Neural cell (in vitro differentiated cells): ENCODE data around the gene LSM4. TPM values are rescaled to one million over a fixed set of nuclear protein-coding genes. Genes with fewer than 3 reads are reported as not detected.

ENCODE experiments used
- H2AFZ ChIP-seq: fragments of 200-600, 300-800 bp; sonication (generic), shearing (Covaris generic); 2 replicates; pipeline ENCODE4 v1.6.0; 2014; ENCODE audit warnings: low read depth, mild to moderate bottlenecking, antibody characterized with exemption, low read length, moderate library complexity
- H3F3A ChIP-seq: fragments of 200-600 bp; shearing (Covaris generic); 2 replicates; pipeline ENCODE4 v1.6.1; 2016; ENCODE audit warnings: mild to moderate bottlenecking, moderate library complexity, mixed read lengths, antibody characterized with exemption, low read length; ENCODE audit not compliant: insufficient read depth, poor library complexity, severe bottlenecking
- H3K27ac ChIP-seq: fragments of 200-600, 300-800 bp; sonication (generic), shearing (Covaris generic); 2 replicates; pipeline ENCODE4 v1.5.1; 2014; ENCODE audit warnings: mild to moderate bottlenecking, low read length, moderate library complexity
- H3K27me3 ChIP-seq: fragments of 300-800, 200-600 bp; sonication (generic), shearing (Covaris generic); 2 replicates; pipeline ENCODE4 v1.6.0; 2014; ENCODE audit warnings: mild to moderate bottlenecking, low read depth, low read length, moderate library complexity; ENCODE audit not compliant: insufficient read depth
- H3K36me3 ChIP-seq: fragments of 300-800, 200-600 bp; sonication (generic), shearing (Covaris generic); 2 replicates; pipeline ENCODE4 v1.5.1; 2014; ENCODE audit warnings: mild to moderate bottlenecking, antibody characterized with exemption, low read length, moderate library complexity; ENCODE audit not compliant: insufficient read depth
- H3K4me2 ChIP-seq: fragments of 300-800, 200-600 bp; sonication (generic), shearing (Covaris generic); 2 replicates; pipeline ENCODE4 v1.6.0; 2014; ENCODE audit warnings: mild to moderate bottlenecking, low read length
- H3K4me3 ChIP-seq: fragments of 300-800, 200-600 bp; sonication (generic), shearing (Covaris generic); 2 replicates; pipeline ENCODE4 v1.5.1; 2014; ENCODE audit warnings: mild to moderate bottlenecking, low read length, moderate library complexity
- H3K79me2 ChIP-seq: fragments of 200-600 bp; shearing (Covaris generic); replicated peaks from 2 replicates; pipeline ENCODE4 v1.6.0; 2014; ENCODE audit warnings: mild to moderate bottlenecking, low read length, moderate library complexity; ENCODE audit not compliant: insufficient read depth
- H3K9ac ChIP-seq: fragments of 300-800, 200-600 bp; sonication (generic), shearing (Covaris generic); 2 replicates; pipeline ENCODE4 v1.6.1; 2016; ENCODE audit warnings: mild to moderate bottlenecking, low read length, mixed read lengths
- H3K9me2 ChIP-seq: fragments of 200-600 bp; shearing (Covaris generic); 2 replicates; pipeline ENCODE4 v1.6.1; 2016; ENCODE audit warnings: mild to moderate bottlenecking, low read length, mixed read lengths; ENCODE audit not compliant: insufficient read depth
- H3K9me3 ChIP-seq: fragments of 200-600, 300-800 bp; sonication (generic), shearing (Covaris generic); 2 replicates; pipeline ENCODE4 v1.6.1; 2016; ENCODE audit warnings: mild to moderate bottlenecking, mixed run types, low read length, moderate library complexity, mixed read lengths
- H4K20me1 ChIP-seq: fragments of 200-600 bp; shearing (Covaris generic); 2 replicates; pipeline ENCODE4 v1.6.1; 2016; ENCODE audit warnings: mild to moderate bottlenecking, mixed run types; ENCODE audit not compliant: insufficient read depth
- EP300 ChIP-seq: fragments of 450-650 bp; conservative IDR thresholded peaks from 2 replicates; pipeline ENCODE4 v1.6.1; 2014; ENCODE audit warnings: antibody characterized with exemption, mild to moderate bottlenecking, moderate library complexity; ENCODE audit not compliant: poor library complexity, severe bottlenecking
- EZH2 ChIP-seq: fragments of 200-600, 300-800 bp; shearing (Covaris generic), sonication (generic); IDR thresholded peaks from 2 replicates; pipeline ENCODE4 v1.6.1; 2014; ENCODE audit warnings: antibody characterized with exemption, low read length, borderline replicate concordance, mild to moderate bottlenecking; ENCODE audit not compliant: insufficient read depth, poor library complexity, severe bottlenecking
- MXI1 ChIP-seq: fragments of 450-650 bp; conservative IDR thresholded peaks from 2 replicates; pipeline ENCODE4 v1.6.1; 2014; ENCODE audit warnings: antibody characterized with exemption, mild to moderate bottlenecking; ENCODE audit not compliant: poor library complexity, severe bottlenecking
- POLR2AphosphoS5 ChIP-seq: IDR thresholded peaks from 2 replicates; pipeline ENCODE4 v1.6.1; 2012
- RAD21 ChIP-seq: fragments of 450-650 bp; conservative IDR thresholded peaks from 2 replicates; pipeline ENCODE4 v1.6.1; 2014; ENCODE audit warnings: antibody characterized with exemption, mild to moderate bottlenecking, moderate library complexity
- SMC3 ChIP-seq: fragments of 450-650 bp; conservative IDR thresholded peaks from 2 replicates; pipeline ENCODE4 v1.6.1; 2014; ENCODE audit warnings: antibody characterized with exemption, mild to moderate bottlenecking, moderate library complexity; ENCODE audit not compliant: poor library complexity
- TAF1 ChIP-seq: IDR thresholded peaks from 2 replicates; pipeline ENCODE4 v1.6.1; 2012; ENCODE audit warnings: low read depth
- polyA plus RNA-seq: library from polyadenylated mRNA; depleted of rRNA; stranded (reverse); fragments of >200 nt; gene quantifications from 2 replicates; pipeline ENCODE4 v1.2.3, GENCODE V29; 2014
- TF ChIP-seq, protein P1 (sequence below): fragments of 450-650 bp; IDR thresholded peaks from 2 replicates; pipeline ENCODE4 v1.5.1; 2014; ENCODE audit warnings: antibody characterized with exemption, mild to moderate bottlenecking, moderate library complexity; ENCODE audit not compliant: poor library complexity, severe bottlenecking
- TF ChIP-seq, protein P2 (sequence below): IDR thresholded peaks from 2 replicates; pipeline ENCODE4 v1.6.1; 2012; ENCODE audit warnings: borderline replicate concordance

Gene LSM4
- polyA plus RNA-seq, 1 donor from 2014 or later, result 382 TPM

DNA sequence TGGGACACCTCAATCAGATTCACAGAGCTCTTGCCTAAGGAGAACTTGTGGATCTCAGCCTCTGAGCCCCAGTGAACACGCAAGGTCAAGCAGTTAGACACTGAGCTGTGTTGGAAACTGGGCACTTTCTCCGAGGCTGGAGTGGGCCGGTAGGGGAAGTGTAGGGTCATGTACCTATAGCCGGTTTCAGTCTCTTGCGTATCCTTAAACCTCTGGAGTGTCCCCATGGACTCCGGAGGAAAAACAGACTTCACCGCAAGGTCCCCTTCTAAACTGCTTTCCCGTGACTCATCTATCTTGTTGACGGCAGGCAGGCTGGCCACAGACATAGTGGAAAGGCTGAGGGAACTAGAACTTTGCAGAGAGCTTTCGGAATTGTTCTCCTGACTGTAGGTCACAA is 60.0 kb downstream of the LSM4 start:
- Histone ChIP-seq H3K9ac (no peak overlapping the region), H2AFZ (no peak overlapping the region), H3K79me2 (no peaks in the 10 kb centered on the region), H3K4me3 (no peak overlapping the region), H3K9me3 (no peaks in the 10 kb centered on the region), H3K9me2 (no peaks in the 10 kb centered on the region), H3F3A (no peaks in the 10 kb centered on the region), H3K27ac (no peak overlapping the region), H3K36me3 (no peaks in the 10 kb centered on the region), H4K20me1 (no peaks in the 10 kb centered on the region), H3K27me3 (no peaks in the 10 kb centered on the region), H3K4me2 (no peak overlapping the region)
- no peak for TF ChIP-seq RAD21
- no peak for TF ChIP-seq EZH2
- TF ChIP-seq, protein P1, sequence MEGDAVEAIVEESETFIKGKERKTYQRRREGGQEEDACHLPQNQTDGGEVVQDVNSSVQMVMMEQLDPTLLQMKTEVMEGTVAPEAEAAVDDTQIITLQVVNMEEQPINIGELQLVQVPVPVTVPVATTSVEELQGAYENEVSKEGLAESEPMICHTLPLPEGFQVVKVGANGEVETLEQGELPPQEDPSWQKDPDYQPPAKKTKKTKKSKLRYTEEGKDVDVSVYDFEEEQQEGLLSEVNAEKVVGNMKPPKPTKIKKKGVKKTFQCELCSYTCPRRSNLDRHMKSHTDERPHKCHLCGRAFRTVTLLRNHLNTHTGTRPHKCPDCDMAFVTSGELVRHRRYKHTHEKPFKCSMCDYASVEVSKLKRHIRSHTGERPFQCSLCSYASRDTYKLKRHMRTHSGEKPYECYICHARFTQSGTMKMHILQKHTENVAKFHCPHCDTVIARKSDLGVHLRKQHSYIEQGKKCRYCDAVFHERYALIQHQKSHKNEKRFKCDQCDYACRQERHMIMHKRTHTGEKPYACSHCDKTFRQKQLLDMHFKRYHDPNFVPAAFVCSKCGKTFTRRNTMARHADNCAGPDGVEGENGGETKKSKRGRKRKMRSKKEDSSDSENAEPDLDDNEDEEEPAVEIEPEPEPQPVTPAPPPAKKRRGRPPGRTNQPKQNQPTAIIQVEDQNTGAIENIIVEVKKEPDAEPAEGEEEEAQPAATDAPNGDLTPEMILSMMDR, result no peak
- TF ChIP-seq, protein P2, sequence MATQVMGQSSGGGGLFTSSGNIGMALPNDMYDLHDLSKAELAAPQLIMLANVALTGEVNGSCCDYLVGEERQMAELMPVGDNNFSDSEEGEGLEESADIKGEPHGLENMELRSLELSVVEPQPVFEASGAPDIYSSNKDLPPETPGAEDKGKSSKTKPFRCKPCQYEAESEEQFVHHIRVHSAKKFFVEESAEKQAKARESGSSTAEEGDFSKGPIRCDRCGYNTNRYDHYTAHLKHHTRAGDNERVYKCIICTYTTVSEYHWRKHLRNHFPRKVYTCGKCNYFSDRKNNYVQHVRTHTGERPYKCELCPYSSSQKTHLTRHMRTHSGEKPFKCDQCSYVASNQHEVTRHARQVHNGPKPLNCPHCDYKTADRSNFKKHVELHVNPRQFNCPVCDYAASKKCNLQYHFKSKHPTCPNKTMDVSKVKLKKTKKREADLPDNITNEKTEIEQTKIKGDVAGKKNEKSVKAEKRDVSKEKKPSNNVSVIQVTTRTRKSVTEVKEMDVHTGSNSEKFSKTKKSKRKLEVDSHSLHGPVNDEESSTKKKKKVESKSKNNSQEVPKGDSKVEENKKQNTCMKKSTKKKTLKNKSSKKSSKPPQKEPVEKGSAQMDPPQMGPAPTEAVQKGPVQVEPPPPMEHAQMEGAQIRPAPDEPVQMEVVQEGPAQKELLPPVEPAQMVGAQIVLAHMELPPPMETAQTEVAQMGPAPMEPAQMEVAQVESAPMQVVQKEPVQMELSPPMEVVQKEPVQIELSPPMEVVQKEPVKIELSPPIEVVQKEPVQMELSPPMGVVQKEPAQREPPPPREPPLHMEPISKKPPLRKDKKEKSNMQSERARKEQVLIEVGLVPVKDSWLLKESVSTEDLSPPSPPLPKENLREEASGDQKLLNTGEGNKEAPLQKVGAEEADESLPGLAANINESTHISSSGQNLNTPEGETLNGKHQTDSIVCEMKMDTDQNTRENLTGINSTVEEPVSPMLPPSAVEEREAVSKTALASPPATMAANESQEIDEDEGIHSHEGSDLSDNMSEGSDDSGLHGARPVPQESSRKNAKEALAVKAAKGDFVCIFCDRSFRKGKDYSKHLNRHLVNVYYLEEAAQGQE, result no peak
- no peak for TF ChIP-seq POLR2AphosphoS5
- TF ChIP-seq MXI1, result no peak
- no peak for TF ChIP-seq TAF1
- TF ChIP-seq EP300, result no peak
- TF ChIP-seq SMC3, result no peak

DNA sequence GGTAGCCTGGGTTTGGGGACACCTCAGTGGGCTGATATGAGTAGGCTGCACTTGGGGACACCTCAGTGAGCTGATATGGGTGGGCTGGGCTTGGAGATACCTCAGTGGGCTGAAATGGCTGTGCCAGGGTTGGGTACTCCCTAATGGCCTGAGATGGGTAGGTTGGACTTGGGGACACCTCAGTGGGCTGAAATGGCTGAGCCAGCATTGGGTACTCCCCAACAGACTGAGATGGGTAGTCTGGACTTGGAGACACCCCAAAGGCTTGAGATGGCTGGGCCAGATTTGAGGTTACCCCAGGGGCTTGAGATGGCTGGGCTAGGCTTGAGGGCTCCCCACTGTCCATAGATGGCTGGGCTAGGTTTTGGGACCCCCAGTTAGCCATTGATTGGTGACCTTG is 60.7 kb downstream of the LSM4 start:
- H3F3A ChIP-seq, result no peaks in the 10 kb centered on the region
- H3K9me3 ChIP-seq, result no peaks in the 10 kb centered on the region
- H3K79me2 ChIP-seq, result no peaks in the 10 kb centered on the region
- H3K27me3 ChIP-seq, result no peaks in the 10 kb centered on the region
- no peak overlapping the region for H2AFZ ChIP-seq
- no peak overlapping the region for H3K27ac ChIP-seq
- no peak for TF ChIP-seq RAD21
- no peak for TF ChIP-seq EZH2
- no peak for TF ChIP-seq SMC3
- no peak for TF ChIP-seq MXI1
- TF ChIP-seq, protein P2, result no peak
- TF ChIP-seq, protein P1, result no peak
- no peak for TF ChIP-seq EP300
- TF ChIP-seq TAF1, result no peak
- no peak for TF ChIP-seq POLR2AphosphoS5
- H3K4me3 ChIP-seq, result no peak overlapping the region
- H3K4me2 ChIP-seq, result no peak overlapping the region
- no peaks in the 10 kb centered on the region for H4K20me1 ChIP-seq
- no peaks in the 10 kb centered on the region for H3K36me3 ChIP-seq
- H3K9ac ChIP-seq, result no peak overlapping the region
- no peaks in the 10 kb centered on the region for H3K9me2 ChIP-seq
